HK-2 (cell line): ENCODE data around the gene IL1RN.

Experiments used
- DNase-seq: peaks from one replicate; pipeline ENCODE4 v3.0.0-alpha.2; 2018; ENCODE audit not compliant: unreplicated experiment

Gene IL1RN

GRCh38 chr2:113156278-113157117, 29.1 kb downstream of the IL1RN start:
- no peak for DNase-seq

- DNase-seq, result no peak
Observed at GRCh38 chr2:113157118-113157896, 29.9 kb downstream of the IL1RN start.

- no peak for DNase-seq
Observed at GRCh38 chr2:113157897-113158753, 30.7 kb downstream of the IL1RN start.

GRCh38 chr2:113158884-113159553, 31.6 kb downstream of the IL1RN start:
- DNase-seq, result no peak

- no peak for DNase-seq
Observed at GRCh38 chr2:113160248-113160647, 32.9 kb downstream of the IL1RN start.

- no peak for DNase-seq
Observed at GRCh38 chr2:113160962-113161361, 33.6 kb downstream of the IL1RN start.

- no peak for DNase-seq
Observed at GRCh38 chr2:113162173-113162572, 34.8 kb downstream of the IL1RN start.

GRCh38 chr2:113162869-113163268, 35.5 kb downstream of the IL1RN start:
- DNase-seq, result no peak

- DNase-seq, result no peak
Observed at GRCh38 chr2:113164215-113164929, 37.0 kb downstream of the IL1RN start.

GRCh38 chr2:113164930-113165585, 37.7 kb downstream of the IL1RN start:
- DNase-seq, result no peak

- no peak for DNase-seq
Observed at GRCh38 chr2:113166187-113166645, 38.8 kb downstream of the IL1RN start.

- DNase-seq, result no peak
Observed at GRCh38 chr2:113167115-113167932, 39.9 kb downstream of the IL1RN start.

GRCh38 chr2:113167962-113168340, 40.6 kb downstream of the IL1RN start:
- no peak for DNase-seq

GRCh38 chr2:113169002-113169530, 41.7 kb downstream of the IL1RN start:
- no peak for DNase-seq

- no peak for DNase-seq
Observed at GRCh38 chr2:113169586-113169985, 42.2 kb downstream of the IL1RN start.

- no peak for DNase-seq
Observed at GRCh38 chr2:113171334-113172075, 44.1 kb downstream of the IL1RN start.

GRCh38 chr2:113172721-113173541, 45.5 kb downstream of the IL1RN start:
- DNase-seq, result no peak
